Suppressor macrophage treated with lipopolysaccharide for 4 hours (primary cell): Measurements from ENCODE around the gene BTRC.
A peak's percentile ranks its signal among the peaks of the same experiment; 100 is the strongest.

Experiments used
- DNase-seq: peaks from one replicate; pipeline ENCODE4 v3.0.0-alpha.2; 2020

BTRC gene

DNA sequence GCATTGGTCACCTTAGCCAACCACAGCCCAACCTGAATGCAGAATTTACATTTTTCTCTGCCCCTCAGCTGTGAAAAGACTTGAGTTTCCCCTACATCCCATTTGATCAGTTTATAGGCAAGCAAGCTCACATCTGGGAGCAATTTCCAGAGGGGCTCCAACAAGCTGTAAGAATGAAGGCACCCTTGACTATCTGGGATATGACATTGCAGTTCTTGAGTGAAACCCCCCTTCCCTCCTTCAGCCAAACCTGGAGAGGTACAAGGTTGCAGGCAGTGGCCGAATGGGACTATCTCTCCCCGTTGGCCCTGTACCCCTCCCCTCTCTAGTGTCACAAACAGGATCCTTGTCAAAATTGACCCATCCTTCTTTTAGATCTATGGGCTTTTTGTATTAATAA is 203.6 kb downstream of the BTRC start:
- DNase-seq = no peak

DNA sequence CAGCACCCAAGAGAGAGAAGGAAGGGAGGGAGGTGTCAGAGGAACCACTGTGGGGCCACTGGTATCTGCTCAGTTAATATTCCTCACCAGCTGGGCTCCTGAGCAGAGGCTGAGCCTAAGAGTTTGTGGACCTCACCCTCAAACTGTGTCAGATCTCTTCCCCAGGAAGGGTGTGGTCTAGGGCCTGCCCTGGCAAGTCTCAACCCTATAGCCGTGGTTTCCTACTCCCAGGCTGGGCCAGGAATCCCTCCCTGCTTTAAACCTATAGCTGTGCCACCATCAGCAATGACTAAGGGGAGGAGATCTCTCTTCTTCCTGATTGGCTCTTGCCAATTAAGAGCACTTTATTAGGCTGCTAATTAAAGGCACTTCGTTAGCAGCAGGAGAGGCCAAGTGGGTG is 204.2 kb downstream of the BTRC start:
- DNase-seq = no peak

- no peak for DNase-seq
Measured at GRCh38 chr10:101558671-101559595, 205.0 kb downstream of the BTRC start.

DNA sequence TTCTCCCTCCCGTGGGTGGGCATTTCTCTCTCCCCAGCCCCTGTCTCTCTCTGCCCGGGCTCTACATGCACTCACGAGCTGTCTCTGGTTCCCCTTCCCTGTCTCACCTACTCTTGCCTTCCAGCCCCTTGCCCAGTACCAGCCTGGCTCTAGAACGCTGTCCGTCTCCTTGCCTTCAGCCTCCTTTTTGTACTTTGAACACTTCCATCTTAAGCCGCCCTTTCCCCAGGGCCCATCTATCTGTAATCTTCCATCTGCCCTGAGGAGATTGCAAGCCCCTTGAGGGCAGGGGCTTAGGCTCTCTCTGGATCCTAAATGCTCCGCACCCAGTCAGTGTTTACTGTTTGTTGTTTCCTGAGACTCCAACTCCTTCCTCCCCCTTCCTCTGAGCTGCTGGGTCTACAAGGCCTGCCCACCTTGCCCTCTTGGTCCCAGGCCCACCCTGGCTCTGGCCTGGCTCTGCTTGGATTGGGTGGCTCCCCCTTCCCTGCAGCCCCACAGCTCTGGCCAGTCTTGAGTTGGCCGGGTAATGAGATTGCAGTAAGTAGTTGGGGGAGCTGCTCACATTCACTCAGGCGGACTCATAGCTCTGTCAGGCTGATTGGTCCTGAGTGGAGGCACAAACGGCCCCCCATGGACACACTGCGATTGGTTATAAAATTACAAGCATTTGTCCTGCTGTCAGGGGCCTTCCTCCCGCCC is 205.8 kb downstream of the BTRC start:
- no peak for DNase-seq

- no peak for DNase-seq
Measured at GRCh38 chr10:101560298-101561067, 206.5 kb downstream of the BTRC start.

DNA sequence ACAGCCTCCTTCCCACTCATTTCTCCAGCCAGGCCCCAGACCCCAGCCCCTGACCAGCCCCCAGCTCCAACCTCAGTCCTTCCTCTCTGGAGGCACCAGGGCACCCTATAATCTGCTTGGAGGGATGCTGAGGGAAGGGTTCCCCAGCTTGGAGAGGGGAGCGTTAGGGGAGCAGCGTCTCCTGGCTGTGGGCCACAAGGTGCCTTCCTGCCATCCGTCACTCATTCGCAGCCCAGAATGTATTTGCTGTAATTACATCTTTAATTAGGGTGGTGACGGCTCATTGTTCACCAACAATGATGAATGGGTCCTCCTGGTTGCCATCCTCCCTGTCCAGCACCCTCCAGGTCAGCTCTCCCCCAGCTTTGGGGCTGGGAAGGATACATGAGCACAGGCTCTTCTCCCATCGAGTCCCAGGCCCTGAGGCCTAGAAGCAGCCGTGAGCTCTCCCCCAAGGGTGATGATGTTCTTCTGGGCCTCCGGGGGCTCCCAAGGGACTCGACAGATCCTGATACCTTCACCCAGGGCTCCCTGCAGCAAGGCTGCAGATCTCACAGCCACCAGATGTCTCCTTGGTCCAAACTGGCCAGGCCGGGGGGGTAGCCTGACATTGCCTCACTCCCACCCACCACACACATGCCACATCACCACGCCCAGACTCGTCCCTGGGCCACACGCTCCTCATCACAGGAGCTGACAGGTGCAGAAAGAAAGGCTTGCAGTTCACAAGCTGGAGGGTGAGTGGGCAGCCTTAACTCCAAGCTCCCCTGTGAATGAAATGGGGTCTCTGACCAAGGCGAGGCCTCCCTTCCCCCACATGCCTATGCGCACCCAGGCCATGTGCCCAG is 207.3 kb downstream of the BTRC start:
- DNase-seq = no peak

- DNase-seq = no peak
Measured at GRCh38 chr10:101562231-101562630, 208.3 kb downstream of the BTRC start.

GRCh38 chr10:101563007-101563406 is 209.0 kb downstream of the BTRC start:
- DNase-seq = no peak

DNA sequence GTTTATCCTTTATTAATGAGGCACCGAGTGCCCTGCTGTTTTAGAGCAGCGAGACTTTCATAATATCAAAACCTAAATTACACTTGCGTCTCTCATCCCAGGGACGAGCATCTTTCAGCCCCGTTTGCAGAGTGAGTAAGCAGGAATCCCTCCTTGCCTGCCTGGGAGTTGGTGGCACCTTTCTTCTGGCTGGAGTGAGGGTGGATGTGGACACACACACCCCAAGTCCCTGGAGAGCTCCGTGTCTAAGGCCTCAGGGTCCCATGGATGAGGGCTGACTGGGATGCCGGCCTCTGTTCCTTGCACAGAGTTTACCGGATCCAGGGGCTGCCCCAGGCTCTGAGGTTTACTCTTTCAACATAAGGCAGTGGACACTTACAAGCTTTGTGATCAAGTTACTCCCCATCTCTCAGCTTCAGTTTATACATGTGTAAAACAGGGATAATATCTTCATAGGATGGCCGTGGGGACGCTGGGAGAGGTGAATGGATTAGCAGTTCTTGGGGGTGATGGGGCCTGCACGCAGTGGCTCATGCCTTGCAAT is 209.6 kb downstream of the BTRC start:
- no peak for DNase-seq

GRCh38 chr10:101564490-101564991 is 210.6 kb downstream of the BTRC start:
- no peak for DNase-seq

- DNase-seq = no peak
Measured at GRCh38 chr10:101565370-101565900, 211.5 kb downstream of the BTRC start.

DNA sequence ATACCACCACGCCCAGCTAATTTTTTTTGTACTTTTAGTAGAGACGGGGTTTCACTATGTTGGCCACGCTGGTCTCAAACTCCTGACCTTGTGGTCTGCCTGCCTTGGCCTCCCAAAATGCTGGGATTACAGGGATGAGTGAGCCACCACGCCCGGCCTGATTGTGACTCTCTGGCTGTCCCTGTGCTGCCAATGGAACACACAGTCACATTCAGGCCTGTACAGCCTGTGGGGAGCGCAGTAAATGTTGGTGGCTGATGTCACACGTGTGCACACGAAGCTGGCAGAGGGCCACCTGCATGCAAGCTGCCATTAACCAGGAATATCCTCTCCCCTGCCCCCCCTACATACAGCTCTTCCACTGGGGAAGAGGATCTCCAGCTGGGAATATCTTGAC is 212.0 kb downstream of the BTRC start:
- no peak for DNase-seq

- DNase-seq = no peak
Measured at GRCh38 chr10:101566333-101567164, 212.6 kb downstream of the BTRC start.

DNA sequence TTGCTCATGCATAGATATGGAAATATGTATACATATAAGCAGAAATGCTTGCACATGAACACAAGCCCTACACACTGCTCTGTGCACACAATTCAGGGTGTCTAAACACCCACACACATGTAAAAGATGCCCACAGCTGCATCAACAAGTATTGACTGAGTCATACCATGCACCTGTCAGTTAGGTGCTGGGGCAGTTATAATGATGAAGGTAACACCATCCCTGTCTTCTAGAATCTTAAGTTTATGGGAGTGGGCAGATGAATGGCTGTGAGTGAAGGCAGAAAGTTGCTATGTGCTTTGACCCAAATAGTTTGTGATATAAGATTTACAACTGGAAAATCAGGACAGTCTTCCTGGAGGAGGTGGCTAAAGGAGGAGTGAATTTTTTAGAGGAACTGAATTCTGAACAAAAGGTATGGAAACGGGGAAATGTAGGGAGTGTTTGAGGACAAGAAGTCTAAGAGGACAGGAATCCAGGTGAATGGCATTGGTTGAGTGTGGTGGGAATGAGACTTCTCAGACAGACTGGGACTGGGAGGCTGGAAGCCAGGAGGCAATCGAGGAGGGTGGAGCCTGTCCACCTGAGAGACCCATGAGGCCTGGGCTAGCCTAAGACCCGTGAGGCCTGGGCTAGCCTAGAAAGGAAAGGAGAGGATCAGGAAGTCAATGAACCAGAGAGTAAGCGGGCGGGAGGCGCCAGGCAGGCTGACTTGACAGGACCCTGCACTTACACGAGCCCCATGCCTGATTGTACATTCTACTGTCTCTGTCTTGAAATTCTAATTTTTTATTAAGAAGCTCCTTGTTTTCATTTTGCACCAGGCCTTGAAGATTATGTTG is 213.4 kb downstream of the BTRC start:
- no peak for DNase-seq

DNA sequence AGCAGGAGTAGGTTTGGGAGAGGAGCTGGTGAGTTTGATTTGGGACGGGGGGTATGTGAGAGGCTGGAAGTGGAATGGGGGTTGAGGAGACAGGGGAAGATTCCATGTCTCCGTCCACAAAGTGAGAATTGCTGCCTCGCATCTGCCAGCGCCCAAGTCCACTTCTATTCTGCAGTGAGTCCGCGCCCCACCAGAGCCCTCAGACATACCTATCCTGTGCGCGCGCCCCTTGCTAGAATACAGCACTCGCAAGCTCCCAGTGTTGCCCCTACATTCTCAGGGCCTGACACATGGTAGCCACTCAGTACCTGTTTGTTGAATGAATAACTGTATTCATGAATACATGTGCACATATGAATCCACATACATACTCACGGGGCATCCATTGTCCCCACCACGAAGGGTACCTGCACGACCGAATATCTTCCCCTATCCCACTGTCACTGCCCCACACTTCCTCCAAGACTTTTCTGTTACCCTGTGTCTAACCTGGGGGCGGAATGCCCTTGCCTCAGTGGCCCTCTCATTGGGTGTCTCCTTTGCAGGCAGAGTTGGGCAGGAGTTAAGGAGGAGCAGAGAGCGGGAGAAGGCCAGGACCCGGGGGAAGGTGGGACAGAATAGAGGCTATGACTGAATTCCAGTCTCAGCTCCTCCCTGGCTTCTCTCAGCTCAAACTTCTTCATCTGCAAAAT is 214.2 kb downstream of the BTRC start:
- no peak for DNase-seq

- no peak for DNase-seq
Measured at GRCh38 chr10:101569323-101569621, 215.3 kb downstream of the BTRC start.

- DNase-seq = peak; percentile 88
Measured at GRCh38 chr10:101569622-101570427, 215.9 kb downstream of the BTRC start.
